Diencephalon (tissue), 1 donor: ENCODE measurements around the gene ACTN3. TPM values are rescaled to one million over a fixed set of nuclear protein-coding genes. Genes with fewer than 3 reads are reported as not detected.

Source experiments
- total RNA-seq: library from RNA; depleted of rRNA; stranded (reverse); fragments of >200 nt; gene quantifications from one replicate; pipeline ENCODE4 v1.2.3, GENCODE V29; 2014

The ACTN3 gene
- 0.23 TPM for total RNA-seq

DNA sequence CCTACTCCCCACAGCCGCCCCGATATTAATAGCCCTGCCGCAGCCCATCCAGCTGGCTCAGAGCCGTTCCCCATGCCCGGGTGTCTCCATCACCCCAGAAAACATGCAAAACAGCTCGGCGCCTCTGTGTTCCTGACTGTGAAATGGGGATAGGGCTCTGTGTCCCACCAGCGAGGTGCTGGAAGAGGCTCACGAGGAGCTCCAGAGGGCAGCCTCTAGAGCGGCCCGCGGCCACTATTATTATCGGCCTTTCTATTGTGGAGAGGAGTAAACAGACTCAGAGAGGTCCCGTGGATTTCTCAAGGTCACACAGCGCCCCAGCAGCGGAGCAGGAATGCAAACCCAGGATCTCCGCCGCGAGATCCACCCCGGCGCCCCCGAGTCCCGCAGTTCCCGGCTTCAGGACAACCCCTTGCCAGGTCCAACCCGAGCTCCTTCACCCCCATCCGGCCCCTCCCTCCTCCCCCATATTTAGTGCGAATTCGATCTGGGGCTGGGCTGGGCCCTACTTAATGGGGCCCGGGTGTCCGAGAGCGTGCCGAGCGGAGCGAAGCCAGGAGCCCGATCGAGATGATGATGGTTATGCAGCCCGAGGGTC lies at the start of gene ACTN3:
TSS of gene ACTN3 (plus strand) at position 536 of the 598 bp plus-strand sequence. CDS start at position 571, 35 bp downstream.

DNA sequence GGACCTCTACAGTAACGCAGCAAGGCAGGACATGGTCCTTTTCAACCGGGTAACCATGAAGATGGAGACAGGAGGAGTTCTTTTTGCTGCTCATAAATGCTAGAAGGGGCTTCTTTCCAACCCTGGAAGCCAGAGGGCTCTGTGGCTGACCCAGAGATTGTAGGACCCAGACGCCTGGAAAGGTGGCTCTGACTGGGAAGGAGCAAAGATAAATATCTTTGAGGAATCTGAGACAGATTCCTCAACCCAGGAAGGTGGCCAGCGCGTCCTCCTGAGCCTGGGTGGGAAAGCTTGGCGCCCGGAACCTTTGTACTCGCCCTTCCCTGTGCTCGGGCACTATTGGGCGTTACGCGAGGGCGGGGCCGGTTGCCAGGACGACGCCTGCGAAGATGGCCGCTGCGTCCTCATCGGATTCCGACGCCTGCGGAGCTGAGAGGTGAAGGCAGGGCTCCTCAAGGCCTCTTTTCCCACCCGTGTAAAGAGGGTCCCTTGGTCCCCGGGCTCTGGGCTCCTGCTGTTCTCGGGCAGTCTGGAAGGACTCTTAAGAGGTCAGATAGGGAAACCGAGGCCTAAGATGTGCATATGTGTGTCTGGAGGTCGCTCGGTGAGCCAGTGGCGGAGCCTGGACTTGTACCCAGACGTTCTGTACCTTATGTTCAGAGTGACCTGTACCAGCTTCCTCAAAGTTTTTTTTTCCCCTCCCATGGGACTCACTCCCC lies 36.3 kb upstream of the ACTN3 start, which contains the start of gene BBS1:
TSS of gene BBS1 (plus strand) at position 365 of the 719 bp plus-strand sequence. CDS start at position 390, 25 bp downstream.

DNA sequence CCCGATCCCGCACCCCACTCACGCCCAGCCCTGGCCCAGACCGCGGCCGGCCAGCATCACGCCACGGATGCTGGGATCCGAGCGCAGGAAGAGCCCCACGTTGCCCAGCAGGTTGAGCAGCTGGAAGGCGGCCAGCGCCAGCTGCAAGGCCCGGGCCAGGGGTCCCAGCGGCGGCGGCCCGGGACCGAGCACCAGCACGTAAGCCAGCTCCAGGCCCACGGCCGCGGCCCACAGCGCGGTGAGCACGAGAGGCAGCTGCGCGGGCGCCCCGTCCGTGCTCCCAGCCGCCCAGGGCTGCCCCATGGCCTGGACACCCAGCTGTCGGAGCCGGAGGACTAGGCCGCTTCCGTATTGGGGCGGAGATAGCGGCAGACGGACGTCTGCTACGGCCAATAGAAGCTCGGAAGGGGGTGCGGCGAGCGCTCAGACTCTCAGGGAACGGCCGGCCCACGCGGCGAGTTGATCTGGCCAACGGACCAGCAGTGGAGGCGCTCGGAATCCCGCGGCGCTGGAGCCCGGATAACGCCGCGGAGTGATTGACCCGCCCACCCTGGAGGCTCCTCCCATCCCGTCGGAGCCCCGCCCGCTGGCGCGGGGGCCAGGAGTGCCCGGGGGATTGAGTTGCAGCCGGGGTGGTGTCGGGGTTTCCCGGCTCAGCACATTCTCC lies 869 bp upstream of the ACTN3 start, which contains the start of gene ZDHHC24:
TSS of gene ZDHHC24 (minus strand) at position 348 of the 667 bp plus-strand sequence. CDS start at position 303, 45 bp downstream.

DNA sequence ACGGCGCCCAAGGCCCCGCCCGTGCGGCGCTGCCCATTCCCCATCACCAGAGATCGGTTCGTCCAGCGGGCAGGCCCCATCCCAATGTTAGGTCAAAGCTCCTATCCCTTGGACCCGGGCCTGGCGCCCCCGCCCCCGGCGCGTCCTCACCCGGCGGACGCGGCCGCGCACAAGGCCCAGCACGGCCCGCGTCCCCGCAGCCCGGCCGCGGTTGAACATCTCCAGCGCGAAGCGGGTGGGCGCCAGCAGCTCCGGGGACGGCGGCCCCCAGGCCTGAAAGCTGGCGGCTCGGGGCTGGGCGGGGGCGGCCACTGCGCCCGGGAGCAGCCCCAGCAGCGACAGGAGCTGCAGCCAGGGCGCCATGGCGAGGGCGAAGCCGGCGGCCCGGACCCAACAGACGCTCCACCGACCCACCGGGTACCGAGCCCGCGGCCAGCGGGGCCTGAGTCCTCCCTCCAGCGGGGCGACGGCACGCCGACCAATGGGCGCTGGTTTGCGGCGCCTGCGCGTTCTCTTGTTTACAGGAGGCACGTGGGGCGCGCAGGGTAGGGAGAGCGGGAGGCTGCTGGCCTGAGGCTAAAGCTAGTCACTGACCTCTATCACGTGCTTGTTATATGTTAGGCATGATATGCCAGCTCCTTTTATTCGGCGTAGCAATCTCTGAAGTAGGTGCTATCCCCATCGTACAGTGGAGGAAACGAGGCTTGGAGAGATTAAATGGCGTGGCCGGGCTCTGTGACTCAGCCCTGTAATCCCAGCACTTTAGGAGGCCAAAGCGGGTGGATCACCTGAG lies 21.6 kb downstream of the ACTN3 start, which contains the start of gene CTSF:
TSS of gene CTSF (minus strand) at position 483 of the 793 bp plus-strand sequence. CDS start at position 363, 120 bp downstream.

DNA sequence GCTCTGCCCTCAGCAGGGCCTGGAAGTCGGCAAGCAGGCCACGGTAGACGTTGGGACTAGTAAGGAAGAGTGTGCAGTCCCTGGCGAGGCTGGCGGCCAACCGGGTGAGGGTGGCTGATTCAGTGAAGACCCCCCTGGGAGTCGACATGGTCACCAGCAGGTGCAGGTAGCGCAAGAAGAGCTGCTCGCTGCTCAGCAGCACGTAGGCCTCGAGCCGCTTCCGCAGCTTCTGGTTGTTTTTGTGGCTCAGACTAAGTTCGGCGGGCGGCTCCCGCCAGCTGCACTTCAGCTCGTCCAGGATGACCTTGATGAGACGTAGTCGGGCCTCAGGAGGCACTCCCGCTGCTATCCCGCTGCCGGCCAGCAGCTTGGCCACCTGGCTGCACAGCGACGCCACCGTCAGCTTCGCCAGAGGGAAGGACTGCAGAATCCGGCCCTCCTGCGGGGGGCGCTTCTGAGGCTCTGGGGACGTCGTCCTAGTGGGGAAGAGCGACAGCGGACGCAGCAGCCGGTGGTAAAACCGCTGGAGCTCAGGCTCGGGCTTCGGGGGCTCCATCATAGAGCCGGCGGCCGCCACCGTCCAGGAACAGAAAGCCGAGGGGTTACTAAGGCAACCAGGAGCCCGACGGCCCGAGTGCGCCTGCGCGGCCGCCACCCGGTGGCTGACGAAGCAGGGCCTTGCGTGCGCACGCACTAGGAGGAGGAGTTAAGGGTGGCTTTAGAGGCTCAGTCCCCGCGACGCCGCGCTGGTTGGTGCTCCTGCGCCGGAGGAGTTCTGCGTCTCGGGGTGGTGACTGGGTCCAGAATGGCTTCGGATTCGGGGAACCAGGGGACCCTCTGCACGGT lies 46.0 kb downstream of the ACTN3 start, which contains the start of the genes CCDC87 and CCS:
TSS of gene CCDC87 (minus strand) at position 607 of the 846 bp plus-strand sequence. CDS start at position 559, 48 bp downstream.
TSS of gene CCS (plus strand) at position 729 of the 846 bp plus-strand sequence. CDS start at position 806, 77 bp downstream.

Other genes with a start within 250 kb of the ACTN3 start
- 1.6 TPM for gene CD248, start 229.9 kb upstream of the ACTN3 start, total RNA-seq
- 1.4 TPM for gene RIN1, start 210.5 kb upstream of the ACTN3 start, total RNA-seq
- 10.6 TPM for gene BRMS1, start 201.8 kb upstream of the ACTN3 start, total RNA-seq
- gene B4GAT1, start 199.3 kb upstream of the ACTN3 start, total RNA-seq = 117 TPM
- gene SLC29A2, start 175.1 kb upstream of the ACTN3 start, total RNA-seq = 2.1 TPM
- gene NPAS4, start 125.9 kb upstream of the ACTN3 start, total RNA-seq = 1.6 TPM
- 19.4 TPM for gene MRPL11, start 108.1 kb upstream of the ACTN3 start, total RNA-seq
- gene PELI3, start 80.0 kb upstream of the ACTN3 start, total RNA-seq = 15.0 TPM
- 51.7 TPM for gene DPP3, start 66.5 kb upstream of the ACTN3 start, total RNA-seq
- gene BBS1, start 36.3 kb upstream of the ACTN3 start, total RNA-seq = 58.8 TPM
- 7.2 TPM for gene ZDHHC24, start 855 bp upstream of the ACTN3 start, total RNA-seq
- 46.8 TPM for gene CTSF, start 21.7 kb downstream of the ACTN3 start, total RNA-seq
- gene CCDC87, start 46.2 kb downstream of the ACTN3 start, total RNA-seq = 1.2 TPM
- gene CCS, start 46.3 kb downstream of the ACTN3 start, total RNA-seq = 20.8 TPM
- gene RBM14, start 69.7 kb downstream of the ACTN3 start, total RNA-seq = 45.0 TPM
- gene RBM4, start 91.8 kb downstream of the ACTN3 start, total RNA-seq = 122 TPM
- 67.6 TPM for gene RBM4B, start 131.0 kb downstream of the ACTN3 start, total RNA-seq
- 97.3 TPM for gene SPTBN2, start 182.3 kb downstream of the ACTN3 start, total RNA-seq